A673 (cell line): ENCODE measurements around the gene DACT1. TPM values are rescaled to one million over a fixed set of nuclear protein-coding genes. Genes with fewer than 3 reads are reported as not detected.

Experiments used
- BruUV-seq: library from RNA; stranded (reverse); fragments of 400-500 nt; replicated peaks from 2 replicates; lab custom pipeline; 2021; lab: Mats Ljungman, UMichigan
- CTCF ChIA-PET: fragments of 300-600 bp; sonication (Branson Sonifier 250); formaldehyde crosslinking; loops from one replicate; lab custom pipeline; 2022; ENCODE audit warnings: antibody characterized with exemption; lab: Charles Lee
- POLR2A ChIA-PET: fragments of 300-600 bp; sonication (Branson Sonifier 250); formaldehyde crosslinking; loops from one replicate; lab custom pipeline; 2022; ENCODE audit warnings: antibody characterized with exemption; ENCODE audit not compliant: low non-redundant PET; lab: Charles Lee
- DNase-seq: peaks from one replicate; pipeline ENCODE4 v3.0.0-alpha.2; 2015; ENCODE audit warnings: low spot score
- H3K27ac ChIP-seq: fragments of 200-600 bp; sonication (generic); 2 replicates; pipeline ENCODE4 v1.5.1; 2016; ENCODE audit warnings: mixed run types, low read depth, mild to moderate bottlenecking, mixed read lengths, antibody characterized with exemption, low read length; ENCODE audit not compliant: poor library complexity, severe bottlenecking
- H3K27me3 ChIP-seq: fragments of 200-600 bp; sonication (generic); replicated peaks from 2 replicates; pipeline ENCODE4 v1.6.1; 2017; ENCODE audit warnings: mixed run types, low read depth, mild to moderate bottlenecking, mixed read lengths, antibody characterized with exemption, low read length; ENCODE audit not compliant: insufficient read depth, poor library complexity
- H3K36me3 ChIP-seq: fragments of 200-600 bp; sonication (generic); 2 replicates; pipeline ENCODE4 v1.6.1; 2016; ENCODE audit warnings: mixed run types, mild to moderate bottlenecking, mixed read lengths, antibody characterized with exemption, low read length; ENCODE audit not compliant: insufficient read depth, poor library complexity, severe bottlenecking
- H3K4me1 ChIP-seq: fragments of 200-600 bp; sonication (generic); 2 replicates; pipeline ENCODE4 v1.6.1; 2017; ENCODE audit warnings: mixed run types, mild to moderate bottlenecking, mixed read lengths, antibody characterized with exemption, low read length; ENCODE audit not compliant: insufficient read depth, poor library complexity, severe bottlenecking
- H3K4me3 ChIP-seq: fragments of 200-600 bp; sonication (generic); 2 replicates; pipeline ENCODE4 v1.5.1; 2016; ENCODE audit warnings: low read depth, mixed run types, mild to moderate bottlenecking, mixed read lengths, low read length; ENCODE audit not compliant: poor library complexity, severe bottlenecking
- H3K9me3 ChIP-seq: fragments of 200-600 bp; sonication (generic); 2 replicates; pipeline ENCODE4 v1.6.1; 2016; ENCODE audit warnings: mixed run types, low read depth, mild to moderate bottlenecking, mixed read lengths, antibody characterized with exemption, low read length; ENCODE audit not compliant: poor library complexity, severe bottlenecking
- CTCF ChIP-seq: fragments of 300-800, 200-600 bp; sonication (generic); conservative IDR thresholded peaks from 2 replicates; pipeline ENCODE4 v1.5.1; 2017; ENCODE audit warnings: low read depth, mild to moderate bottlenecking, antibody characterized with exemption, low read length, moderate library complexity, mixed read lengths
- EZH2 ChIP-seq: fragments of 200-600 bp; sonication (generic); IDR thresholded peaks from 2 replicates; pipeline ENCODE4 v1.6.1; 2017; ENCODE audit warnings: borderline replicate concordance, low read depth, mild to moderate bottlenecking, mixed read lengths, antibody characterized with exemption, low read length; ENCODE audit not compliant: poor library complexity, severe bottlenecking
- intact Hi-C: fragments of 100-400 bp; cut with micrococcal nuclease; formaldehyde crosslinking; loops from one replicate; pipeline ENCODE4 v1.10.0; 2022; ENCODE audit not compliant: unreplicated experiment
- total RNA-seq: library from RNA; stranded (reverse); gene quantifications from 2 replicates; pipeline ENCODE4 v1.2.3, GENCODE V29; 2021

Gene DACT1
- total RNA-seq, 1 experiment from 2014 or later = 5.1 TPM

- no peak for DNase-seq
- Histone ChIP-seq H3K27ac (no peak overlapping the region), H3K27me3 (no peaks in the 10 kb centered on the region), H3K36me3 (no peaks in the 10 kb centered on the region), H3K4me3 (no peak overlapping the region), H3K9me3 (no peaks in the 10 kb centered on the region), H3K4me1 (peaks cover 4% of the 10 kb centered on the region)
- POLR2A ChIA-PET = no interaction called here
- TF ChIP-seq EZH2 (no peak), CTCF (no peak)
- CTCF ChIA-PET = no interaction called here
- BruUV-seq = no TSS peak
- intact Hi-C loops = no loop called here
These were observed 36.0 kb downstream of the DACT1 start for GRCh38 chr14:58673722-58674121.

- Histone ChIP-seq H3K27ac (no peak overlapping the region), H3K9me3 (no peaks in the 10 kb centered on the region), H3K27me3 (peaks cover 8% of the 10 kb centered on the region), H3K4me3 (no peak overlapping the region), H3K36me3 (no peaks in the 10 kb centered on the region), H3K4me1 (no peaks in the 10 kb centered on the region)
- ChIA-PET POLR2A (no interaction called here), CTCF (no interaction called here)
- intact Hi-C loops = no loop called here
- no TSS peak for BruUV-seq
- TF ChIP-seq CTCF (no peak), EZH2 (no peak)
- DNase-seq = no peak
These were observed 39.2 kb downstream of the DACT1 start for GRCh38 chr14:58677001-58677400.

GRCh38 chr14:58677517-58677916, 39.8 kb downstream of the DACT1 start:
- ChIA-PET CTCF (no interaction called here), POLR2A (no interaction called here)
- no peak for DNase-seq
- Histone ChIP-seq H3K4me1 (no peaks in the 10 kb centered on the region), H3K36me3 (no peaks in the 10 kb centered on the region), H3K27ac (no peak overlapping the region), H3K9me3 (no peaks in the 10 kb centered on the region), H3K4me3 (no peak overlapping the region), H3K27me3 (peaks cover 8% of the 10 kb centered on the region)
- TF ChIP-seq EZH2 = no peak
- TF ChIP-seq CTCF = no peak
- intact Hi-C loops = no loop called here
- BruUV-seq = no TSS peak
